Measurements from ENCODE around the gene NOS3.

Gene NOS3

GRCh38 chr7:151017370-151017952 is 26.6 kb downstream of the NOS3 start:
- Histone ChIP-seq H3K27me3 (replicated peaks; ENCODE audit: control insufficient read depth, insufficient read depth, low read length) (peaks cover 2% of the 10 kb centered on the region; the same call in 1 of the 2 replicates), H3K4me3 (replicated peaks; ENCODE audit: low read depth, low read length) (no peak overlapping the region), H3K36me3 (ENCODE audit: control insufficient read depth, insufficient read depth, low read length) (no peaks in the 10 kb centered on the region)
- DNase-seq (ENCODE audit: extremely low read depth, insufficient read length): no peak
- no peak for TF ChIP-seq CTCF (IDR thresholded peaks at IDR 0.05; ENCODE audit: insufficient read depth, low read length, poor library complexity, severe bottlenecking)

GRCh38 chr7:151017953-151018420 is 27.2 kb downstream of the NOS3 start:
- peak; percentile 71 for DNase-seq (ENCODE audit: extremely low read depth, insufficient read length)

GRCh38 chr7:151018421-151019129 is 27.8 kb downstream of the NOS3 start:
- no peaks in the 10 kb centered on the region for H3K36me3 ChIP-seq (ENCODE audit: control insufficient read depth, insufficient read depth, low read length)
- no peak for DNase-seq (ENCODE audit: extremely low read depth, insufficient read length)
- TF ChIP-seq CTCF (IDR thresholded peaks at IDR 0.05; ENCODE audit: insufficient read depth, low read length, poor library complexity, severe bottlenecking): no peak
- H3K4me3 ChIP-seq (replicated peaks; ENCODE audit: low read depth, low read length): no peak overlapping the region
- H3K27me3 ChIP-seq (replicated peaks; ENCODE audit: control insufficient read depth, insufficient read depth, low read length): peaks cover 2% of the 10 kb centered on the region

More at GRCh38 chr7:151017953-151018420, 27.2 kb downstream of the NOS3 start:
- no peak overlapping the region for H3K4me3 ChIP-seq (replicated peaks; ENCODE audit: low read depth, low read length)
- H3K27me3 ChIP-seq (replicated peaks; ENCODE audit: control insufficient read depth, insufficient read depth, low read length): peaks cover 2% of the 10 kb centered on the region; the same call in 1 of the 2 replicates
- H3K36me3 ChIP-seq (ENCODE audit: control insufficient read depth, insufficient read depth, low read length): no peaks in the 10 kb centered on the region
- peak; percentile 97 for TF ChIP-seq CTCF (IDR thresholded peaks at IDR 0.05; ENCODE audit: insufficient read depth, low read length, poor library complexity, severe bottlenecking)

GRCh38 chr7:151019130-151019447 is 28.3 kb downstream of the NOS3 start:
- DNase-seq (ENCODE audit: extremely low read depth, insufficient read length): no peak
- H3K27me3 ChIP-seq (replicated peaks; ENCODE audit: control insufficient read depth, insufficient read depth, low read length): peaks cover 2% of the 10 kb centered on the region
- H3K4me3 ChIP-seq (replicated peaks; ENCODE audit: low read depth, low read length): no peak overlapping the region

GRCh38 chr7:151020231-151020630 is 29.4 kb downstream of the NOS3 start:
- DNase-seq (ENCODE audit: extremely low read depth, insufficient read length): no peak
- no peaks in the 10 kb centered on the region for H3K36me3 ChIP-seq (ENCODE audit: control insufficient read depth, insufficient read depth, low read length)
- no peak for TF ChIP-seq CTCF (IDR thresholded peaks at IDR 0.05; ENCODE audit: insufficient read depth, low read length, poor library complexity, severe bottlenecking)
- peaks cover 2% of the 10 kb centered on the region for H3K27me3 ChIP-seq (replicated peaks; ENCODE audit: control insufficient read depth, insufficient read depth, low read length)
- no peak overlapping the region for H3K4me3 ChIP-seq (replicated peaks; ENCODE audit: low read depth, low read length)

More at GRCh38 chr7:151019130-151019447, 28.3 kb downstream of the NOS3 start:
- no peaks in the 10 kb centered on the region for H3K36me3 ChIP-seq (ENCODE audit: control insufficient read depth, insufficient read depth, low read length)
- no peak for TF ChIP-seq CTCF (IDR thresholded peaks at IDR 0.05; ENCODE audit: insufficient read depth, low read length, poor library complexity, severe bottlenecking)

Data from GM06990 (cell line).